ENCODE results near the gene CLPSL2. TPM values are rescaled to one million over a fixed set of nuclear protein-coding genes. Genes with fewer than 3 reads are reported as not detected.

The CLPSL2 gene
- total and polyA plus RNA-seq, 2 donors (not counting 1 experiment from before 2014, with no cell fraction given): not detected

- no peak for ATAC-seq (ENCODE audit: low read depth)
- 53% methylated on average over 2 of the region's 4 CpGs for WGBS (ENCODE audit: insufficient coverage)
Measured at GRCh38 chr6:35788423-35788982, 12.1 kb downstream of the CLPSL2 start.

More at GRCh38 chr6:35788423-35788982, 12.1 kb downstream of the CLPSL2 start:
- H2AFZ ChIP-seq (ENCODE audit: insufficient read depth, low read depth, low read length, poor library complexity, severe bottlenecking): no peak overlapping the region
- Mint-ChIP-seq H3K27ac (no peak overlapping the region), H3K4me3 (no peak overlapping the region), H3K27me3 (peaks cover 58% of the 10 kb centered on the region), H3K9me3 (ENCODE audit: insufficient read depth) (no peaks in the 10 kb centered on the region), H3K4me1 (no peaks in the 10 kb centered on the region)
- peaks cover 0 to 12% (median 0%) of the 10 kb centered on the region in 3 donors for H3K9me3 ChIP-seq (ENCODE audit: control extremely low read depth in 1 of 3, control insufficient read depth in 2 of 3, insufficient read depth in 1 of 3, low read length in 2 of 3)
- H3K4me2 ChIP-seq (replicated peaks; ENCODE audit: low read depth, low read length, poor library complexity, severe bottlenecking): no peak overlapping the region
- H3K27me3 ChIP-seq (replicated peaks in 1 of 4; ENCODE audit: control extremely low read depth in 1 of 4, control insufficient read depth in 3 of 4, insufficient read depth in 4 of 4, low read length in 3 of 4): peaks cover 0 to 26% (median 14%) of the 10 kb centered on the region in 4 experiments
- H3K9ac ChIP-seq (ENCODE audit: low read length): no peak overlapping the region
- H4K20me1 ChIP-seq (ENCODE audit: control insufficient read depth, insufficient read depth, low read length, poor library complexity, severe bottlenecking): no peaks in the 10 kb centered on the region
- intact Hi-C loops (cut with micrococcal nuclease): no loop called here
- ChIA-PET CTCF (interaction anchor here (0.8 kb wide), 1 partner anchor 52 kb away, joined by 3 read pairs; the partner anchor contains the start of gene ARMC12), POLR2A (no interaction called here)
- H3K4me3 ChIP-seq (ENCODE audit: control extremely low read depth in 1 of 5, extremely low read depth in 1 of 5, insufficient read depth in 1 of 5, low read depth in 2 of 5, low read length in 4 of 5): no peak overlapping the region
- no peak overlapping the region for H3K27ac ChIP-seq (ENCODE audit: low read length in 2 of 2)
- peaks cover 0 to 4% of the 10 kb centered on the region in 2 donors for H3K4me1 ChIP-seq (ENCODE audit: control insufficient read depth in 2 of 2, insufficient read depth in 2 of 2, low read length in 2 of 2)
- H3K79me2 ChIP-seq (ENCODE audit: control insufficient read depth, insufficient read depth, low read length): no peaks in the 10 kb centered on the region
- no peak for DNase-seq
- TF ChIP-seq CTCF (IDR thresholded peaks at IDR 0.05) (no peak), EZH2 (IDR thresholded peaks at IDR 0.05; ENCODE audit: borderline replicate concordance, insufficient read depth, low read depth, low read length, poor library complexity, severe bottlenecking) (no peak)
- no peaks in the 10 kb centered on the region for H3K36me3 ChIP-seq (replicated peaks in 1 of 2; ENCODE audit: control extremely low read depth in 1 of 2, control insufficient read depth in 1 of 2, extremely low read depth in 1 of 2, insufficient read depth in 2 of 2, low read length in 1 of 2)
